H1 (cell line): ENCODE results near the gene DTX4. TPM values are rescaled to one million over a fixed set of nuclear protein-coding genes. Genes with fewer than 3 reads are reported as not detected.

Experiments used
- CTCF ChIA-PET: fragments of 300-600 bp; sonication (Branson Sonifier 250); formaldehyde crosslinking; loops from one replicate; lab custom pipeline; 2021; ENCODE audit not compliant: partially characterized antibody; lab: Charles Lee
- POLR2A ChIA-PET: fragments of 300-600 bp; sonication (Branson Sonifier 250); formaldehyde crosslinking; loops from one replicate; lab custom pipeline; 2021; ENCODE audit warnings: inconsistent platforms; ENCODE audit not compliant: partially characterized antibody; lab: Charles Lee
- DNase-seq, 2 experiments: peaks; one replicate each; pipeline versions ENCODE4 v3.0.0 to v3.0.0-alpha.2; 2010 to 2022; ENCODE audit warnings: low spot score in 2 of 2, low read depth in 1 of 2, mixed read lengths in 1 of 2
- FAIRE-seq: peaks from 2 replicates; lab custom pipeline; 2011; peaks lifted over from hg19 to GRCh38; lab: Jason Lieb, UNC
- H2AFZ ChIP-seq: 2 replicates; pipeline ENCODE4 v1.8.1; 2012; ENCODE audit warnings: low read length, inconsistent platforms
- H2AK5ac ChIP-seq: 2 replicates; pipeline ENCODE4 v1.6.1; 2013; ENCODE audit warnings: low read depth, low read length
- H2BK120ac ChIP-seq: replicated peaks from 2 replicates; pipeline ENCODE3; 2013; ENCODE audit warnings: low read depth, low read length, inconsistent platforms
- H2BK12ac ChIP-seq: 2 replicates; pipeline ENCODE4 v1.6.1; 2013; ENCODE audit warnings: low read depth, low read length
- H2BK15ac ChIP-seq: 2 replicates; pipeline ENCODE4 v1.6.1; 2013; ENCODE audit warnings: low read length
- H2BK20ac ChIP-seq: 2 replicates; pipeline ENCODE4 v1.6.1; 2013; ENCODE audit warnings: low read length
- H2BK5ac ChIP-seq: 2 replicates; pipeline ENCODE4 v1.6.1; 2013; ENCODE audit warnings: low read depth, low read length
- H3K14ac ChIP-seq: 2 replicates; pipeline ENCODE4 v1.6.1; 2013; ENCODE audit warnings: inconsistent platforms; ENCODE audit not compliant: insufficient read length
- H3K18ac ChIP-seq: 2 replicates; pipeline ENCODE4 v1.6.1; 2013; ENCODE audit warnings: low read length; ENCODE audit errors: extremely low read depth
- H3K23ac ChIP-seq: 2 replicates; pipeline ENCODE4 v1.6.1; 2013; ENCODE audit warnings: inconsistent platforms; ENCODE audit not compliant: insufficient read length
- H3K23me2 ChIP-seq: 2 replicates; pipeline ENCODE4 v1.6.1; 2013; ENCODE audit warnings: low read depth, low read length
- H3K27ac ChIP-seq: 2 replicates; pipeline ENCODE4 v1.6.1; 2011; ENCODE audit warnings: low read depth, low read length, inconsistent platforms
- H3K27me3 ChIP-seq, 4 experiments: replicated peaks in 1 of 4; 1 replicate in 1 of 4; 2 replicates in 3 of 4; pipeline versions ENCODE4 v1.6.1 to v1.8.1; 2011 to 2013; ENCODE audit warnings: low read length in 3 of 4, mild to moderate bottlenecking in 3 of 4, inconsistent platforms in 2 of 4, mixed read lengths in 2 of 4, moderate library complexity in 1 of 4; ENCODE audit not compliant: control insufficient read depth in 3 of 4, insufficient read depth in 3 of 4; ENCODE audit errors: extremely low read depth in 1 of 4
- H3K36me3 ChIP-seq, 4 experiments: 2 replicates each; pipeline versions ENCODE4 v1.6.1 to v1.8.1; 2011 to 2013; ENCODE audit warnings: mild to moderate bottlenecking in 4 of 4, low read length in 3 of 4, moderate library complexity in 2 of 4, control low read depth in 1 of 4, inconsistent platforms in 1 of 4; ENCODE audit not compliant: insufficient read depth in 4 of 4, control insufficient read depth in 2 of 4
- H3K4ac ChIP-seq: replicated peaks from 2 replicates; pipeline ENCODE3; 2013; ENCODE audit warnings: low read length, low read depth, mixed read lengths, inconsistent platforms; ENCODE audit not compliant: insufficient read length
- H3K4me1 ChIP-seq, 4 experiments: replicated peaks in 1 of 4; 1 replicate in 1 of 4; 2 replicates in 3 of 4; pipeline versions ENCODE4 v1.6.1 to v1.8.1; 2011 to 2013; ENCODE audit warnings: low read length in 3 of 4, inconsistent platforms in 2 of 4, mixed read lengths in 1 of 4; ENCODE audit not compliant: insufficient read depth in 4 of 4, control insufficient read depth in 3 of 4
- H3K4me2 ChIP-seq, 2 experiments: 2 replicates each; pipeline versions ENCODE4 v1.6.1 to v1.8.1; 2011 to 2013; ENCODE audit warnings: low read depth in 2 of 2, low read length in 2 of 2, control low read depth in 1 of 2, inconsistent platforms in 1 of 2, mild to moderate bottlenecking in 1 of 2; ENCODE audit not compliant: insufficient read depth in 1 of 2
- H3K4me3 ChIP-seq, 4 experiments: fragments of 200-600, 300-600 bp in 1 of 4; sonication (generic), shearing (Covaris generic), sonication (Bioruptor Twin) in 1 of 4; 2 replicates each; pipeline versions ENCODE4 v1.5.1 to v1.8.1; 2011 to 2016; ENCODE audit warnings: low read length in 4 of 4, low read depth in 3 of 4, control low read depth in 2 of 4, inconsistent platforms in 2 of 4, mild to moderate bottlenecking in 2 of 4, mixed read lengths in 1 of 4, moderate library complexity in 1 of 4; ENCODE audit not compliant: insufficient read depth in 2 of 4; ENCODE audit errors: extremely low read depth in 1 of 4
- H3K56ac ChIP-seq: replicated peaks from 2 replicates; pipeline ENCODE3; 2013; ENCODE audit warnings: low read depth, mild to moderate bottlenecking, mixed read lengths, low read length, inconsistent platforms; ENCODE audit not compliant: insufficient read length
- H3K79me1 ChIP-seq: 2 replicates; pipeline ENCODE4 v1.6.1; 2013; ENCODE audit warnings: low read depth, low read length, control low read depth
- H3K79me2 ChIP-seq, 2 experiments: 2 replicates each; pipeline versions ENCODE4 v1.6.1 to v1.8.1; 2012 to 2013; ENCODE audit warnings: low read length in 2 of 2, mild to moderate bottlenecking in 2 of 2, inconsistent platforms in 1 of 2; ENCODE audit not compliant: insufficient read depth in 2 of 2, control insufficient read depth in 1 of 2
- H3K9ac ChIP-seq, 4 experiments: replicated peaks in 1 of 4; 1 replicate in 1 of 4; 2 replicates in 3 of 4; pipeline versions ENCODE4 v1.6.1 to v1.8.1; 2011 to 2013; ENCODE audit warnings: low read depth in 3 of 4, low read length in 3 of 4, control low read depth in 2 of 4, mild to moderate bottlenecking in 2 of 4, moderate library complexity in 2 of 4, inconsistent platforms in 1 of 4; ENCODE audit errors: extremely low read depth in 1 of 4
- H3K9me3 ChIP-seq, 2 experiments: 2 replicates each; pipeline versions ENCODE4 v1.6.1 to v1.8.1; 2012 to 2013; ENCODE audit warnings: mild to moderate bottlenecking in 2 of 2, moderate library complexity in 2 of 2, control low read depth in 1 of 2, inconsistent platforms in 1 of 2, low read depth in 1 of 2, low read length in 1 of 2, mixed read lengths in 1 of 2; ENCODE audit not compliant: insufficient read depth in 2 of 2
- H4K20me1 ChIP-seq, 2 experiments: replicated peaks in 1 of 2; 2 replicates each; pipeline versions ENCODE3 to v1.8.1; 2011 to 2013; ENCODE audit warnings: inconsistent platforms in 2 of 2, low read length in 2 of 2, mild to moderate bottlenecking in 1 of 2; ENCODE audit not compliant: insufficient read depth in 2 of 2, control insufficient read depth in 1 of 2
- H4K5ac ChIP-seq: 2 replicates; pipeline ENCODE4 v1.6.1; 2013; ENCODE audit warnings: low read length, low read depth, mixed read lengths, inconsistent platforms; ENCODE audit not compliant: insufficient read length
- H4K8ac ChIP-seq: 2 replicates; pipeline ENCODE4 v1.8.0; 2013; ENCODE audit warnings: mild to moderate bottlenecking, moderate library complexity, low read length, inconsistent platforms; ENCODE audit not compliant: insufficient read depth; ENCODE audit errors: extremely low read depth
- H4K91ac ChIP-seq: replicated peaks from 2 replicates; pipeline ENCODE3; 2013; ENCODE audit warnings: low read length, mixed read lengths, inconsistent platforms; ENCODE audit not compliant: insufficient read length
- BACH1 ChIP-seq: IDR thresholded peaks from 2 replicates; pipeline ENCODE4 v1.6.1; 2012; ENCODE audit warnings: low read length, improper control_type of control experiment
- CHD1 ChIP-seq: IDR thresholded peaks from 2 replicates; pipeline ENCODE4 v1.6.1; 2012; ENCODE audit warnings: low read depth, low read length, improper control_type of control experiment
- E2F6 ChIP-seq: IDR thresholded peaks from 2 replicates; pipeline ENCODE4 v1.6.1; 2012; ENCODE audit warnings: inconsistent platforms
- EGR1 ChIP-seq: IDR thresholded peaks from 2 replicates; pipeline ENCODE4 v1.6.1; 2011; ENCODE audit warnings: low read depth, low read length, borderline replicate concordance
- EZH2 ChIP-seq: fragments of 200-600 bp; sonication (generic); IDR thresholded peaks from 2 replicates; pipeline ENCODE4 v1.7.1; 2012; ENCODE audit warnings: low read depth, mild to moderate bottlenecking, moderate library complexity, low read length, inconsistent platforms; ENCODE audit not compliant: severe bottlenecking
- KDM5A ChIP-seq: fragments of 200-600 bp; IDR thresholded peaks from 2 replicates; pipeline ENCODE4 v1.7.1; 2012; ENCODE audit warnings: mild to moderate bottlenecking, low read length, inconsistent platforms, mixed read lengths
- NANOG ChIP-seq: IDR thresholded peaks from 2 replicates; pipeline ENCODE4 v1.6.1; 2011; ENCODE audit warnings: low read length, low read depth, mild to moderate bottlenecking, inconsistent platforms; ENCODE audit not compliant: insufficient read depth, poor library complexity, severe bottlenecking
- POLR2A ChIP-seq, 2 experiments: IDR thresholded peaks; 1 replicate in 1 of 2; 2 replicates in 1 of 2; pipeline ENCODE4 v1.6.1; 2011; ENCODE audit warnings: low read depth in 2 of 2, low read length in 2 of 2, mild to moderate bottlenecking in 2 of 2; ENCODE audit errors: control extremely low read depth in 1 of 2
- RXRA ChIP-seq: IDR thresholded peaks from 2 replicates; pipeline ENCODE4 v1.6.1; 2011; ENCODE audit warnings: low read depth, mild to moderate bottlenecking, low read length, moderate library complexity; ENCODE audit not compliant: insufficient read depth
- SP1 ChIP-seq: IDR thresholded peaks from 2 replicates; pipeline ENCODE4 v1.6.1; 2011; ENCODE audit warnings: low read depth, low read length
- SP2 ChIP-seq: IDR thresholded peaks from 2 replicates; pipeline ENCODE4 v1.6.1; 2012; ENCODE audit warnings: mild to moderate bottlenecking, low read length, inconsistent platforms
- SUZ12 ChIP-seq: fragments of 200-600 bp; sonication (generic); IDR thresholded peaks from 2 replicates; pipeline ENCODE4 v1.6.1; 2012; ENCODE audit warnings: mild to moderate bottlenecking, inconsistent platforms, low read length, moderate library complexity, mixed read lengths
- TAF1 ChIP-seq: IDR thresholded peaks from 2 replicates; pipeline ENCODE4 v1.6.1; 2011; ENCODE audit warnings: mild to moderate bottlenecking, low read depth, low read length
- TBP ChIP-seq: IDR thresholded peaks from 2 replicates; pipeline ENCODE4 v1.6.1; 2011; ENCODE audit warnings: low read depth, low read length, improper control_type of control experiment
- YY1 ChIP-seq: IDR thresholded peaks from 2 replicates; pipeline ENCODE4 v1.6.1; 2011; ENCODE audit warnings: low read depth, mild to moderate bottlenecking, low read length
- WGBS, 2 experiments: shearing (Covaris generic) in 1 of 2; methylation state at CpG; one replicate each; pipeline versions ENCODE4 v1.1.6 to v1.1.7; 2013 to 2015; ENCODE audit warnings: low lambda C conversion rate in 2 of 2, mixed read lengths in 2 of 2, inconsistent platforms in 1 of 2, low coverage in 1 of 2, missing lambda C conversion rate in 1 of 2; ENCODE audit not compliant: insufficient replicate concordance in 2 of 2, insufficient coverage in 1 of 2, insufficient read length in 1 of 2; ENCODE audit errors: extremely low coverage in 1 of 2, missing lambda C conversion rate in 1 of 2; 5-methylcytosine and 5-hydroxymethylcytosine counted together
- polyA plus RNA-seq, 7 experiments: library from polyadenylated mRNA; depleted of rRNA in 3 of 7; stranded (reverse) in 5 of 7; unstranded in 2 of 7; fragments of >200 nt in 5 of 7; fragments of 200-250 nt in 2 of 7; gene quantifications; 1 replicate in 5 of 7; 2 replicates in 1 of 7; 4 replicates in 1 of 7; pipeline versions ENCODE4 v1.2.1 to v1.2.3, GENCODE V29; 2011 to 2013; ENCODE audit warnings: missing spikeins in 2 of 7, mixed read lengths in 2 of 7
- total RNA-seq: library from RNA; stranded (reverse); fragmentation: NEBNext Ultra II Directional; extraction: Animal tissue kit (Norgen Biotek cat#: 25700); gene quantifications from 2 replicates; pipeline ENCODE4 v1.2.1, GENCODE V29; 2021

The DTX4 gene
- total and polyA plus RNA-seq, 2 of the 8 experiments (the other 6 are each of a cell fraction or from before 2014, with no cell fraction given) = 5.1 to 18.8 TPM

GRCh38 chr11:59137190-59137589, 34.7 kb upstream of the DTX4 start:
- Histone ChIP-seq H3K4ac (no peak overlapping the region), H3K18ac (no peak overlapping the region), H3K4me2 (no peak overlapping the region), H3K23ac (no peak overlapping the region), H4K8ac (no peak overlapping the region), H3K36me3 (peaks cover 3 to 28% (median 4%) of the 10 kb centered on the region in 4 experiments; a peak in 5 of 8 replicates), H3K27me3 (no peaks in the 10 kb centered on the region), H2AFZ (no peak overlapping the region), H3K79me1 (no peaks in the 10 kb centered on the region), H2BK15ac (no peak overlapping the region), H3K4me1 (no peaks in the 10 kb centered on the region), H4K5ac (no peak overlapping the region), H3K9me3 (peaks cover 12 to 14% of the 10 kb centered on the region in 2 experiments), H3K4me3 (no peak overlapping the region), H4K20me1 (no peaks in the 10 kb centered on the region), H2BK5ac (no peak overlapping the region), H2BK120ac (no peak overlapping the region), H3K23me2 (no peaks in the 10 kb centered on the region), H2BK20ac (no peak overlapping the region), H2BK12ac (no peak overlapping the region), H4K91ac (no peak overlapping the region), H3K79me2 (no peaks in the 10 kb centered on the region), H3K9ac (no peak overlapping the region), H3K56ac (no peak overlapping the region), H3K14ac (no peak overlapping the region), H2AK5ac (no peak overlapping the region), H3K27ac (no peak overlapping the region)
- FAIRE-seq (no peak), DNase-seq (no peak)
- ChIA-PET POLR2A (interaction anchor here (1.2 kb wide), 1 partner anchor 30 kb away, joined by 3 read pairs; the partner anchor contains the start of gene FAM111B), CTCF (interaction anchor here (1.2 to 2.6 kb wide), 3 partner anchors 15 to 560 kb away, joined by 3 to 13 read pairs (median 5); no protein-coding TSS in a partner anchor)
- 93% methylated on average over 14 of the region's 17 CpGs; no CpG with 5 or more reads in 1 of the 2 experiments for WGBS, 2 experiments
- no peak for TF ChIP-seq YY1
- no peak for TF ChIP-seq E2F6
- no peak for TF ChIP-seq POLR2A (IDR thresholded peaks at IDR 0.05; ENCODE audit: control extremely low read depth in 1 of 2, low read depth in 2 of 2, low read length in 2 of 2)
- TF ChIP-seq TAF1 = no peak
- no peak for TF ChIP-seq CHD1
- TF ChIP-seq SUZ12 = no peak
- no peak for TF ChIP-seq BACH1
- no peak for TF ChIP-seq KDM5A
- TF ChIP-seq TBP = no peak
- TF ChIP-seq EZH2 = no peak
- TF ChIP-seq SP1 = no peak
- TF ChIP-seq RXRA = no peak
- TF ChIP-seq NANOG = no peak
- TF ChIP-seq EGR1 = no peak
- no peak for TF ChIP-seq SP2
